ENCODE results near the gene HS3ST4.

The HS3ST4 gene

GRCh38 chr16:25855818-25856217, 164.1 kb downstream of the HS3ST4 start:
- no peaks in the 10 kb centered on the region for H3K36me3 ChIP-seq (ENCODE audit: insufficient read depth, low read length)

GRCh38 chr16:25859645-25860044, 167.9 kb downstream of the HS3ST4 start:
- H2AFZ ChIP-seq (ENCODE audit: low read depth, low read length): no peak overlapping the region
- no peaks in the 10 kb centered on the region for H3K36me3 ChIP-seq (ENCODE audit: insufficient read depth, low read length)
- H3K27me3 ChIP-seq (ENCODE audit: insufficient read depth, low read length): no peaks in the 10 kb centered on the region
- H3K4me3 ChIP-seq (ENCODE audit: low read length): no peak overlapping the region
- H3K4me1 ChIP-seq (ENCODE audit: insufficient read depth, low read length): no peaks in the 10 kb centered on the region
- H3K9me3 ChIP-seq (ENCODE audit: low read length): no peaks in the 10 kb centered on the region

More at GRCh38 chr16:25855818-25856217, 164.1 kb downstream of the HS3ST4 start:
- Histone ChIP-seq H3K9me3 (ENCODE audit: low read length) (no peaks in the 10 kb centered on the region), H3K4me1 (ENCODE audit: insufficient read depth, low read length) (no peaks in the 10 kb centered on the region), H3K27me3 (ENCODE audit: insufficient read depth, low read length) (no peaks in the 10 kb centered on the region), H3K4me3 (ENCODE audit: low read length) (no peak overlapping the region), H2AFZ (ENCODE audit: low read depth, low read length) (no peak overlapping the region)

DNA sequence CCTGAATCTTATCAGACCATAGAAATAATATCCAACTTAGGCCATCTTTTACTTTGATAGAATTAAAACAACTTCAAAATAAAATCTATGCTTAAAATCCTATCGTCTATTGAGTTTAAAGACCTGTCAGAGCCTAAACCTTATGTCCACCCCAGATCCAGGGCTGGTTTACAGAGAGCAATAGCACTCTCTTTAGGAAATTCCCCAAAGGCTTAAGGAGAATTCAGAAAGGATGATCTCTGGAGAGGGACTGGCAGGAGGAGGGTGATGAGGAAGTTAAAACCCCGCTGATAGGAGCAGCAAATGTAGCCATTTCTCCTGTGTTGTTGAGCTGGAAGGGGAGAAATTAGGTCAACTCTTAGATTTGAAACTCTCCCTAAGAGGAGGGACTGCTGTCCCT, 175.3 kb downstream of the HS3ST4 start:
- H3K4me1 ChIP-seq (ENCODE audit: insufficient read depth, low read length): no peaks in the 10 kb centered on the region
- H3K9me3 ChIP-seq (ENCODE audit: low read length): no peaks in the 10 kb centered on the region
- H3K4me3 ChIP-seq (ENCODE audit: low read length): no peak overlapping the region
- no peaks in the 10 kb centered on the region for H3K36me3 ChIP-seq (ENCODE audit: insufficient read depth, low read length)
- H3K27me3 ChIP-seq (ENCODE audit: insufficient read depth, low read length): no peaks in the 10 kb centered on the region
- H2AFZ ChIP-seq (ENCODE audit: low read depth, low read length): no peak overlapping the region

GRCh38 chr16:25868106-25868505, 176.3 kb downstream of the HS3ST4 start:
- Histone ChIP-seq H3K9me3 (ENCODE audit: low read length) (no peaks in the 10 kb centered on the region), H3K27me3 (ENCODE audit: insufficient read depth, low read length) (no peaks in the 10 kb centered on the region), H3K36me3 (ENCODE audit: insufficient read depth, low read length) (no peaks in the 10 kb centered on the region), H2AFZ (ENCODE audit: low read depth, low read length) (no peak overlapping the region), H3K4me1 (ENCODE audit: insufficient read depth, low read length) (no peaks in the 10 kb centered on the region), H3K4me3 (ENCODE audit: low read length) (no peak overlapping the region)

DNA sequence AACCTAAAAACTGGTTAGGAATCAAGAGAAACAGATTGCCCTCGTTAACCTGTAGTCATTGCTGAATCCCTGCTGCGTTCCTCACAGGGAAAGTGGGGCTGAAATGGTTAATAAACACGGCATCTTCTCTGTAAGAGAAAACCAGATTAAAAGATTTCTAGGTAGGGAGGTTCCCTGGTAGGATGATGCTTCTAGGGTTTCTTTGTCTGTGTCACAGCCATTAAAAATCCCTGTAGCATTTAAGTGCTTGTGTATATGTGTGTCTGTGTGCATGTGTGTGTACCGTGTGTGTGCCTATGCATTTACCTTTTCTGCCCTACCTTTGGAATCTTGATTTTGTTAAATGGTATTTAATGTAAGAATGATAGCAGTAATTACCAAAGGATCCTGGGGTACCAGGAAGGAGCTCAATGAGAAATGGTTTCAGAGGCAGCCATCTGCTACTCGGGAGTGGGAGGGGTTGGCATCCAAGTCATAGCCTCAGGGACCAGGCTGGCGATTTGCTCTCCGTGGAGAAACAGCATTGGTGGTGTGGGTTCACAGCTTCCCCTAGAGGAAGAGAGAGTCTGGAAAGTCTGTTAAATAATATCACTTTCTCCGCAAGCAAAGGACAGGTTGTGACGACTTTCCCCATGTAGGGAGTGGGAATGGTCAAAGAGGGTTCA, 177.1 kb downstream of the HS3ST4 start:
- no peak overlapping the region for H3K4me3 ChIP-seq (ENCODE audit: low read length)
- H3K4me1 ChIP-seq (ENCODE audit: insufficient read depth, low read length): no peaks in the 10 kb centered on the region
- no peaks in the 10 kb centered on the region for H3K27me3 ChIP-seq (ENCODE audit: insufficient read depth, low read length)
- H2AFZ ChIP-seq (ENCODE audit: low read depth, low read length): no peak overlapping the region
- H3K36me3 ChIP-seq (ENCODE audit: insufficient read depth, low read length): no peaks in the 10 kb centered on the region
- no peaks in the 10 kb centered on the region for H3K9me3 ChIP-seq (ENCODE audit: low read length)

GRCh38 chr16:25872369-25873070, 180.8 kb downstream of the HS3ST4 start:
- Histone ChIP-seq H3K4me3 (ENCODE audit: low read length) (no peak overlapping the region), H3K36me3 (ENCODE audit: insufficient read depth, low read length) (no peaks in the 10 kb centered on the region), H2AFZ (ENCODE audit: low read depth, low read length) (no peak overlapping the region), H3K9me3 (ENCODE audit: low read length) (no peaks in the 10 kb centered on the region), H3K4me1 (ENCODE audit: insufficient read depth, low read length) (no peaks in the 10 kb centered on the region), H3K27me3 (ENCODE audit: insufficient read depth, low read length) (no peaks in the 10 kb centered on the region)

DNA sequence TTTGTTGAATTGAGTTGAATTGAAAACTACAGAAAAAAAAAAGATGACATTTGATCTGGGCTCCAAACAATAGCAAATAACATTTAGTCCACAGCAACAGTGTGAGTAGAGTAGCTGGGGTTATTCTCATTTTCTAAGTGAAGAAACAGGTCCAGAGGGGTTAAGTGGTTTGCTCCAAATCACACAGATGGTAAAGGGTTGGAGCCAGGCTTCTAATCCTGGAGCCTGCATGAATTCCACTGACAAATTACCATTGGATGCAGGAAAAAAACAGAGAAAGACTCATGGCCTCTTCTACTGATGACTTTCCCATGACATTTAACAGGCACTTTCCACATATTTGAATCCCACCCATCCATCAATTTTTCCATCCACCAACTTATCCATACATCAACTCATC, 182.4 kb downstream of the HS3ST4 start:
- H3K4me3 ChIP-seq (ENCODE audit: low read length): no peak overlapping the region
- no peaks in the 10 kb centered on the region for H3K36me3 ChIP-seq (ENCODE audit: insufficient read depth, low read length)
- H3K27me3 ChIP-seq (ENCODE audit: insufficient read depth, low read length): no peaks in the 10 kb centered on the region
- H3K4me1 ChIP-seq (ENCODE audit: insufficient read depth, low read length): no peaks in the 10 kb centered on the region
- H2AFZ ChIP-seq (ENCODE audit: low read depth, low read length): no peak overlapping the region
- H3K9me3 ChIP-seq (ENCODE audit: low read length): no peaks in the 10 kb centered on the region

- H3K36me3 ChIP-seq (ENCODE audit: insufficient read depth, low read length): no peaks in the 10 kb centered on the region
- H3K27me3 ChIP-seq (ENCODE audit: insufficient read depth, low read length): no peaks in the 10 kb centered on the region
- no peaks in the 10 kb centered on the region for H3K4me1 ChIP-seq (ENCODE audit: insufficient read depth, low read length)
- no peak overlapping the region for H3K4me3 ChIP-seq (ENCODE audit: low read length)
- no peak overlapping the region for H2AFZ ChIP-seq (ENCODE audit: low read depth, low read length)
- H3K9me3 ChIP-seq (ENCODE audit: low read length): no peaks in the 10 kb centered on the region
These were observed 184.3 kb downstream of the HS3ST4 start for GRCh38 chr16:25875956-25876598.

DNA sequence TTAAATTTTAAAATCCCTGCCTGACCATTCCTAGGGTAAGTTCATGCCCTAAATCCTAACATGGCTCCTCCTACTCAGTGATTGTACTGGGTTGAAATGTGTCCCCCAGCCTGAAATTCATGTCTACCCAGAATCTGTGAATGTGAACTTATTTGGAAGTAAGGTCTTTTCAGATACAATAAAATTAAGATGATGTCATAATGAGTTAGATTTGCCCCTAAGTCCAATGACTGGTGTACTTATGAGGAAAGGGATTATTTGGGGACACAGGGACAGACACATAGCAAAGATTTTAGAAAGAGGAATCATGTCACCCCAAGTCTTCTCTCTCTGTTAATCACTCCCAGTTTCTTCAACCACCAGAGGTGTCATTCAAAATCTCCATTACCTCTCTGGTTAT, 185.3 kb downstream of the HS3ST4 start:
- H3K36me3 ChIP-seq (ENCODE audit: insufficient read depth, low read length): no peaks in the 10 kb centered on the region
- H3K9me3 ChIP-seq (ENCODE audit: low read length): no peaks in the 10 kb centered on the region
- no peaks in the 10 kb centered on the region for H3K4me1 ChIP-seq (ENCODE audit: insufficient read depth, low read length)
- H3K4me3 ChIP-seq (ENCODE audit: low read length): no peak overlapping the region
- H2AFZ ChIP-seq (ENCODE audit: low read depth, low read length): no peak overlapping the region
- no peaks in the 10 kb centered on the region for H3K27me3 ChIP-seq (ENCODE audit: insufficient read depth, low read length)

DNA sequence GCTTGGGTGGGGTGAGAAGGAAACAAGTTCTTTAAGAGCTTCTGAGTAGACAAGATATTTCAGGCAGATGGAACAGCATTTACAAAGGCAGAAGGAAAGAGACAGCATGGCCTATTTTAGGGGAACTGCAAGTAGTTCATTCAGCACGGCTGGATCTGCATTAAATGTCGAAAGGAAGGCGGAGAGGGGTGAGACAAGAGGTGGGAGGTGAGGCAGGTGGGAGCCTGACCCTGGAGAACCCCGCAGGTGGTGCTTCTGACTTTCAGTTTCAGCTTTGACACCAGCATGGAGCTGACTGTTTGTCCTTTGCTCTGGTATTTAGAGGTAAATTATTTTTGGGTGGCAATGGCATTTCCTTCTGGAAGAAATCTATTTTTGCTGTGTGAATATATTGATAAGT, 194.8 kb downstream of the HS3ST4 start:
- H3K4me3 ChIP-seq (ENCODE audit: low read length): no peak overlapping the region
- H3K9me3 ChIP-seq (ENCODE audit: low read length): no peaks in the 10 kb centered on the region

DNA sequence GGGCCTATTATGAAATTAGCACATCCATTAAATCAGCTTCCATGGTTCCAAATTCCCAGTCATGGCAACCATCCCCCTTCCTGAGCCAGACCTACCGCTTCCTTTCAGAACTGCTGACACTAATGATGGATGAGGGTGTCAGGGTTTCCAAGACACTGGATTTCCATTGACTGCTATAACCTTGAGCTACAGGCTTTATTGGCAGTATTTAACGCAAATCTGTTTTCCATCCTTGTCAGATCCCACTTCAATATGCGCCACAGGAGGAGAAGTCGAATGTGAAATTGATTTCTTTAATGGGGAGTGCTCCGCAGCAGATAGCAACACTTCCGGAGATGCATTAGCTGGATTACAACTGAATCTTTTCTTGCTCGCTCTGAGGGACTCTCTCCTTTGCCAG, 197.1 kb downstream of the HS3ST4 start:
- Histone ChIP-seq H2AFZ (ENCODE audit: low read depth, low read length) (no peak overlapping the region), H3K27me3 (ENCODE audit: insufficient read depth, low read length) (peaks cover 3% of the 10 kb centered on the region), H3K4me1 (ENCODE audit: insufficient read depth, low read length) (no peaks in the 10 kb centered on the region), H3K36me3 (ENCODE audit: insufficient read depth, low read length) (no peaks in the 10 kb centered on the region), H3K4me3 (ENCODE audit: low read length) (no peak overlapping the region), H3K9me3 (ENCODE audit: low read length) (no peaks in the 10 kb centered on the region)

More for the DNA sequence above, 194.8 kb downstream of the HS3ST4 start:
- Histone ChIP-seq H3K4me1 (ENCODE audit: insufficient read depth, low read length) (no peaks in the 10 kb centered on the region), H2AFZ (ENCODE audit: low read depth, low read length) (no peak overlapping the region), H3K27me3 (ENCODE audit: insufficient read depth, low read length) (peaks cover 3% of the 10 kb centered on the region), H3K36me3 (ENCODE audit: insufficient read depth, low read length) (no peaks in the 10 kb centered on the region)

DNA sequence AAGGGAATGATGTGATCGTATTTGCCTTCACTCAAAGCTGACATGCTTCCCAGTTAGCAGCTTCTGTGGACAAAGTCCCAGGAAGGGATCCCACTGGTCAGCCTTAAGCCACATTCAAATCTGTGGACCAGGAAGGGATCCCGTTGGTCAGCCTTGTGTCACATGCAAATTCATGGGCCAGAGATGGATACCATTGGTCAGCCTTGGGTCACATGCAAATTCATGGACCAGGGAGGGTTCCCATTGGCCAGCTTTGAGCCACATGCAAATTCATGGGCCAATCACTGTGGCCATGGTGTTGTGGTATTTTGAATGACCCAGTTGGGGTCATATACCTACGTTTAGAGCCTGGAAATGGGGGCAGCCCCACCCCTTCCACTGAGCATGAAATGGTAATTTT, 201.6 kb downstream of the HS3ST4 start:
- Histone ChIP-seq H3K4me1 (ENCODE audit: insufficient read depth, low read length) (no peaks in the 10 kb centered on the region), H3K27me3 (ENCODE audit: insufficient read depth, low read length) (no peaks in the 10 kb centered on the region), H2AFZ (ENCODE audit: low read depth, low read length) (no peak overlapping the region), H3K9me3 (ENCODE audit: low read length) (no peaks in the 10 kb centered on the region), H3K4me3 (ENCODE audit: low read length) (no peak overlapping the region), H3K36me3 (ENCODE audit: insufficient read depth, low read length) (no peaks in the 10 kb centered on the region)

DNA sequence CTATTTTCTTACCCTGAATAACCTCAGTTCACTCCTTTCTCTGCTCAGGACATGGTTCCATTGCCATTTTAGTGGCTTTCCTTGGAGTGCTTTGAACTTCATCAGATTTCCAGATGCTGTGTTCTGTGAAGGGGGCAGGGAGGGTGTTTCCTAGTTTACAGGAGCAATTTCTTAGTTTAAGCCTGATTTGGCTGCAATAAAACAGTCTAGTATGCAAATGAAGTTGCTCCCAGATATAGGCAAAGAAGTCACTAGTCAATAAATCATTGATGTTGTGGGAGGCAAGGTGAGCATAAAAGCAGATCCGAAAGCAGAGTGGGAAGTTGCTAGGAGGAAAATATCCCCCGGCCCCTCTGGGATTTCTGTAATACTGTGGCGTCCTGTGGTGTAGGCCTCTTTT, 202.3 kb downstream of the HS3ST4 start:
- no peaks in the 10 kb centered on the region for H3K36me3 ChIP-seq (ENCODE audit: insufficient read depth, low read length)
- H3K27me3 ChIP-seq (ENCODE audit: insufficient read depth, low read length): no peaks in the 10 kb centered on the region
- no peaks in the 10 kb centered on the region for H3K9me3 ChIP-seq (ENCODE audit: low read length)
- H3K4me3 ChIP-seq (ENCODE audit: low read length): no peak overlapping the region
- H3K4me1 ChIP-seq (ENCODE audit: insufficient read depth, low read length): no peaks in the 10 kb centered on the region
- no peak overlapping the region for H2AFZ ChIP-seq (ENCODE audit: low read depth, low read length)

Data from neuron (in vitro differentiated cells).